Measurements from ENCODE around the gene RPLP2. TPM values are rescaled to one million over a fixed set of nuclear protein-coding genes. Genes with fewer than 3 reads are reported as not detected.

The RPLP2 gene
- total RNA-seq, 1 donor from 2014 or later, result 211 TPM

GRCh38 chr11:855330-855674 lies 45.5 kb downstream of the RPLP2 start:
- DNase-seq (ENCODE audit: low read depth), result no peak
- no peaks in the 10 kb centered on the region for H3K27me3 ChIP-seq (ENCODE audit: control insufficient read depth, insufficient read depth, low read length)
- H3K36me3 ChIP-seq (ENCODE audit: control insufficient read depth, insufficient read depth, low read length), result peaks cover 1% of the 10 kb centered on the region
- no peak for FAIRE-seq
- TF ChIP-seq CTCF (IDR thresholded peaks at IDR 0.05; ENCODE audit: insufficient read depth, low read length, severe bottlenecking), result no peak
- no peak overlapping the region for H3K4me3 ChIP-seq (ENCODE audit: low read depth, low read length)

- TF ChIP-seq CTCF (IDR thresholded peaks at IDR 0.05; ENCODE audit: insufficient read depth, low read length, severe bottlenecking), result no peak
- Histone ChIP-seq H3K4me3 (ENCODE audit: low read depth, low read length) (no peak overlapping the region), H3K36me3 (ENCODE audit: control insufficient read depth, insufficient read depth, low read length) (peaks cover 1% of the 10 kb centered on the region), H3K27me3 (ENCODE audit: control insufficient read depth, insufficient read depth, low read length) (no peaks in the 10 kb centered on the region)
- DNase-seq (ENCODE audit: low read depth) (no peak), FAIRE-seq (no peak)
These were observed 46.0 kb downstream of the RPLP2 start for GRCh38 chr11:855796-856195.

GRCh38 chr11:856397-856796 lies 46.6 kb downstream of the RPLP2 start:
- H3K27me3 ChIP-seq (ENCODE audit: control insufficient read depth, insufficient read depth, low read length), result no peaks in the 10 kb centered on the region
- H3K36me3 ChIP-seq (ENCODE audit: control insufficient read depth, insufficient read depth, low read length), result peaks cover 1% of the 10 kb centered on the region
- TF ChIP-seq CTCF (IDR thresholded peaks at IDR 0.05; ENCODE audit: insufficient read depth, low read length, severe bottlenecking), result no peak
- FAIRE-seq (no peak), DNase-seq (ENCODE audit: low read depth) (no peak)
- no peak overlapping the region for H3K4me3 ChIP-seq (ENCODE audit: low read depth, low read length)

- no peak overlapping the region for H3K4me3 ChIP-seq (ENCODE audit: low read depth, low read length)
- no peak for TF ChIP-seq CTCF (IDR thresholded peaks at IDR 0.05; ENCODE audit: insufficient read depth, low read length, severe bottlenecking)
- DNase-seq (ENCODE audit: low read depth) (no peak), FAIRE-seq (no peak)
- H3K27me3 ChIP-seq (ENCODE audit: control insufficient read depth, insufficient read depth, low read length), result no peaks in the 10 kb centered on the region
- no peaks in the 10 kb centered on the region for H3K36me3 ChIP-seq (ENCODE audit: control insufficient read depth, insufficient read depth, low read length)
These were observed 48.4 kb downstream of the RPLP2 start for GRCh38 chr11:858053-858761.

GRCh38 chr11:858762-859339 lies 49.1 kb downstream of the RPLP2 start:
- DNase-seq (ENCODE audit: low read depth) (no peak), FAIRE-seq (no peak)
- Histone ChIP-seq H3K27me3 (ENCODE audit: control insufficient read depth, insufficient read depth, low read length) (no peaks in the 10 kb centered on the region), H3K4me3 (ENCODE audit: low read depth, low read length) (no peak overlapping the region), H3K36me3 (ENCODE audit: control insufficient read depth, insufficient read depth, low read length) (no peaks in the 10 kb centered on the region)
- TF ChIP-seq CTCF (IDR thresholded peaks at IDR 0.05; ENCODE audit: insufficient read depth, low read length, severe bottlenecking), result no peak

Measured in bronchial epithelial cell (primary cell).